Fibroblast of the aortic adventitia (primary cell): ENCODE measurements around the gene AGR2. TPM values are rescaled to one million over a fixed set of nuclear protein-coding genes. Genes with fewer than 3 reads are reported as not detected.
A peak's percentile ranks its signal among the peaks of the same experiment; 100 is the strongest.

ENCODE experiments used
- DNase-seq: peaks from one replicate; pipeline ENCODE4 v3.0.0-alpha.2; 2010; ENCODE audit warnings: low read depth
- H3K4me3 ChIP-seq: 2 replicates; pipeline ENCODE4 v1.5.1; 2011; ENCODE audit warnings: low read depth, mild to moderate bottlenecking, control low read depth, low read length, moderate library complexity
- CTCF ChIP-seq: IDR thresholded peaks from 2 replicates; pipeline ENCODE4 v1.5.1; 2011; ENCODE audit warnings: mild to moderate bottlenecking, low read length, control low read depth, inconsistent platforms; ENCODE audit not compliant: insufficient read depth
- total RNA-seq: library from RNA; depleted of rRNA; stranded (reverse); fragments of >200 nt; gene quantifications from 2 replicates; pipeline ENCODE4 v1.2.3, GENCODE V29; 2012; ENCODE audit warnings: low replicate concordance

Gene AGR2
- total RNA-seq, 1 donor = not detected

- TF ChIP-seq CTCF = no peak
- H3K4me3 ChIP-seq = no peak overlapping the region
- peak; percentile 6 for DNase-seq
These were observed 12.7 kb downstream of the AGR2 start for GRCh38 chr7:16791905-16792698.

DNA sequence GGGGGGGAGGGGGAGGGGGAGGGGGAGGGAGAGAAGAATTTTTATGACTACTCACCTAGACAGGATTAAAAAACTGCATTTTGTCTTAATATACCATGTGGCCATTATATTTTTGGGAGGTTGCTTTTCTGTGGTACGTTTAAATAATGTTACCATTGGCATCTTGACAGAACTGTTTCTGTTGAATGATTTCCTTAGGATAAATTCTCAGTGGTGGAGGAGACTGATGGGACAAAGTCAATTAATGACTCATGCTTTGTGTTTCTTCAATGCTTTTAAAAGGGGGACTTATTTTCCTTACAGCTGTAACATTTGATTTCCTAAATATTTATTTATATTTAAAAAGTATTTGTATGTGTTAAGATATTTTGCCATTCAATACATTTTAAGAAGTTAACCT lies 13.7 kb downstream of the AGR2 start:
- DNase-seq = no peak
- H3K4me3 ChIP-seq = no peak overlapping the region
- TF ChIP-seq CTCF = no peak

DNA sequence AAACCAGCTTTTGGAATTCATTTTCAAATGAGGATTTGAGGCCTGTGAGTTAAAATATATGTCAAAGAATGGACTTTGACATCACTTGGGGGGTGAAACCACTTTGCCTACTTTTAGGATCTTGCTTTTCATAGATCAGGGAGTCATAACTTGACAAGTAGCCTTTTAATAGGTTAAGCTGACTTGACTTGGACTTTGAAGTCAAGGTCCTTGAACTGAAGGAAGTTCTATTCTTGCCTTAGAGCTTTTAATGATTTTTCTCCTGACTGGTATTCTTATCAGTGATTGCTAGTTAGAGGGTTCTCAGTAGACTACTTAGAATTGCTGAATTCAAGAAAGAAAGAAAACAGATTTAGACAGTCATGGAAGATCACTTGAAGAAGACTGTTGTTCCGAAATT lies 17.7 kb downstream of the AGR2 start:
- no peak for DNase-seq
- TF ChIP-seq CTCF = no peak
- H3K4me3 ChIP-seq = no peak overlapping the region

- DNase-seq = no peak
- no peak for TF ChIP-seq CTCF
- H3K4me3 ChIP-seq = no peak overlapping the region
These were observed 18.5 kb downstream of the AGR2 start for GRCh38 chr7:16786257-16786656.

DNA sequence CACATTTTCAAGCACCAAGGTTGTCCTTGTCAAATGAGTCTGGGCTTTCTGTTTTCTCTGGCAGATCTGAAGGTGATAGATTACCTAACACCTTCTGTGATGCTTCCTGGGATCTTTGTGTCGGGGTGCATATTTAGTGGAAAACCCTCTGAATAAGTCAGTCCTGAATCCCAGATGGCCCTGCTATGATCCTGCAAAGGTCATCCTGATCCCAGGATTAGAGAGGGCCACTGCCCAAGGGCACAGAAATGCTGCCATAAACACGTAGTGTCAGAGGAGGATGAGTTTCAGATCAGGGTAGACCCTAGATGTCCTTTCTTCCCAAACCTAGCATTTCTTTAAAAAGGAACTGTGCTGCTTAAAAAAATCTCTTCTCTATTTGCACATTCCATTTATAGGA lies 19.0 kb downstream of the AGR2 start:
- no peak for TF ChIP-seq CTCF
- H3K4me3 ChIP-seq = no peak overlapping the region
- DNase-seq = no peak

- no peak for DNase-seq
- no peak overlapping the region for H3K4me3 ChIP-seq
- no peak for TF ChIP-seq CTCF
These were observed 19.5 kb downstream of the AGR2 start for GRCh38 chr7:16785321-16785720.

GRCh38 chr7:16780596-16780995 lies 24.2 kb downstream of the AGR2 start:
- no peak for DNase-seq
- no peak overlapping the region for H3K4me3 ChIP-seq
- TF ChIP-seq CTCF = no peak
